Panc1 (cell line): ENCODE data around the gene KDM4B. TPM values are rescaled to one million over a fixed set of nuclear protein-coding genes. Genes with fewer than 3 reads are reported as not detected.

Source experiments
- ATAC-seq: fragments of 200-7000 bp; cut with Tn5 transposase; 2 replicates; pipeline ENCODE4 v1.9.1; 2020; ENCODE audit warnings: mild to moderate bottlenecking, moderate library complexity
- BruUV-seq: library from RNA; stranded (reverse); fragments of 400-500 nt; replicated peaks from 2 replicates; lab custom pipeline; 2021; lab: Mats Ljungman, UMichigan
- CTCF ChIA-PET: fragments of 300-600 bp; sonication (Branson Sonifier 250); formaldehyde crosslinking; loops from one replicate; lab custom pipeline; 2022; ENCODE audit warnings: antibody characterized with exemption; lab: Charles Lee
- POLR2A ChIA-PET: fragments of 300-600 bp; sonication (Branson Sonifier 250); formaldehyde crosslinking; loops from one replicate; lab custom pipeline; 2022; ENCODE audit warnings: antibody characterized with exemption; lab: Charles Lee
- DNase-seq: peaks from one replicate; pipeline ENCODE4 v3.0.0-alpha.2; 2010; ENCODE audit warnings: low read depth, low spot score
- H3K27ac ChIP-seq: 2 replicates; pipeline ENCODE4 v1.5.1; 2011; ENCODE audit warnings: mild to moderate bottlenecking, low read length, inconsistent platforms
- H3K27me3 ChIP-seq: fragments of 200-500 bp; sonication (Bioruptor generic); 2 replicates; pipeline ENCODE4 v1.6.0; 2014; ENCODE audit warnings: low read length, inconsistent platforms; ENCODE audit not compliant: control insufficient read depth, insufficient read depth
- H3K36me3 ChIP-seq: fragments of 200-500 bp; sonication (Bioruptor generic); 2 replicates; pipeline ENCODE4 v1.5.1; 2014; ENCODE audit warnings: inconsistent platforms, mild to moderate bottlenecking, low read length, moderate library complexity; ENCODE audit not compliant: control insufficient read depth, insufficient read depth
- H3K4me1 ChIP-seq: 2 replicates; pipeline ENCODE4 v1.5.1; 2011; ENCODE audit warnings: inconsistent platforms, mild to moderate bottlenecking, low read length, moderate library complexity; ENCODE audit not compliant: control insufficient read depth, insufficient read depth
- H3K4me3 ChIP-seq, 2 experiments: 2 replicates each; pipeline ENCODE4 v1.5.1; 2011 to 2012; ENCODE audit warnings: low read depth in 2 of 2, low read length in 2 of 2, mild to moderate bottlenecking in 2 of 2, inconsistent platforms in 1 of 2, moderate library complexity in 1 of 2
- H3K9me3 ChIP-seq: fragments of 200-500 bp; sonication (Bioruptor generic); 2 replicates; pipeline ENCODE4 v1.5.1; 2014; ENCODE audit warnings: low read depth, mild to moderate bottlenecking, inconsistent platforms, low read length, moderate library complexity; ENCODE audit not compliant: control insufficient read depth, insufficient read depth
- CTCF ChIP-seq: fragments of 450-650 bp; IDR thresholded peaks from 2 replicates; pipeline ENCODE4 v1.5.1; 2017; ENCODE audit warnings: mild to moderate bottlenecking
- POLR2AphosphoS5 ChIP-seq: IDR thresholded peaks from 2 replicates; pipeline ENCODE4 v1.6.1; 2012; ENCODE audit warnings: mild to moderate bottlenecking, low read depth, low read length, moderate library complexity
- SIN3A ChIP-seq: IDR thresholded peaks from 2 replicates; pipeline ENCODE4 v1.6.1; 2012; ENCODE audit warnings: low read depth, mild to moderate bottlenecking, low read length, moderate library complexity, borderline replicate concordance; ENCODE audit not compliant: insufficient read depth
- TCF7L2 ChIP-seq: IDR thresholded peaks from 2 replicates; pipeline ENCODE4 v1.6.1; 2011; ENCODE audit warnings: mild to moderate bottlenecking, low read depth, low read length, inconsistent platforms
- in situ Hi-C: cut with HindIII; loops from 2 replicates; pipeline ENCODE4 v1.10.0; 2016; ENCODE audit warnings: low sequenced_read_pairs, low pct_unique_long_range_greater_than_20kb
- intact Hi-C: fragments of 100-400 bp; cut with micrococcal nuclease; formaldehyde crosslinking; loops from one replicate; pipeline ENCODE4 v1.10.0; 2022; ENCODE audit not compliant: unreplicated experiment
- total RNA-seq: library from RNA; stranded (reverse); gene quantifications from one replicate; pipeline ENCODE4 v1.2.1, GENCODE V29; 2021; ENCODE audit not compliant: unreplicated experiment
- TF ChIP-seq, protein P1 (sequence below), 2 experiments: IDR thresholded peaks; 2 replicates each; pipeline ENCODE4 v1.6.1; 2011 to 2012; ENCODE audit warnings: low read depth in 2 of 2, control low read depth in 1 of 2, low read length in 1 of 2, mild to moderate bottlenecking in 1 of 2, moderate library complexity in 1 of 2; ENCODE audit not compliant: insufficient read depth in 1 of 2

KDM4B gene
- total RNA-seq, 1 experiment from 2014 or later: 18.4 TPM

DNA sequence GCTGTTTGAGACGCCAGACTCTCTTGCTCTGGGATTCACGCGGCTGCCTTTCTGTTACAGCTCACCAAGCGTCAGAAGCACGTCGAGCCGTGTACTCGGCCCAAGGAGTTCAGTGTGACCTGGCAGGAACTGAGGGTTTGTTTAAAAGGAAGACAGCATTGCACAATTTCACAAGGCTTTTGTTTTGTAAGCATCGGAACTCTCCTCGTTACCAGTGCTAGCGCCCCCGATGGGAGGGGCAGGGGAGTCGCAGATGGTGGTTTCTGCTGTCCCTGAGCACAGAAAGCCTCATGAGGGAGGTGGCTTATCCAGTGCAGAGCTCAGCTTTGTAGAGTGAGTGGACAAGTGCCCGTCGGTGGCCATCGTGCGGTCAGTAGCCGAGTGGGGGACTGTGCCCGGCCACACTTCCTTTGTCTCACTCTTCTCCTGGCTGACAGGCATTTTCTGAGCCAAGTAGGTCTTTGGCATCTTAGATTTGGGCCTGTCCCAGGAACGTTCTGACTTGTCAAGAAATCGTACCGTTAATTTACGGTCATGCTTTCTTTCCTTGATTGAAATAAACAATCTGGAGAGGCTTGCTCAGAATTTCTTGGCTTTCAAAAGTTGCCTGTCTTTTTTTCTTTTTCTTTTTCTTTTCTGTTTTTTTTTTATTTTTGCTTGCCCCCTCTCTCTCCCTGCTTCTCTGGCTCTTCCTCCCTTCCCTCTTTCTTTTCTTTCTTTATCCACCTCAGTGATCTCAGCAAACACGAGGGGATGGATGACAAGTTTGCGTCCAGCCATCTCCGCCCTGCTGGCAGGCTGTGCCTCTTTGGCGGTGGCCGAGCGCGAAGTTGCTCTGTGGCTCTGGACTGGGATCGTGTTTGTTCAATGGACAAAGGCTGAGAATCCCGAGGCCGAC, 7.7 kb downstream of the KDM4B start:
- no TSS peak for BruUV-seq
- in situ Hi-C loops: no loop called here
- Histone ChIP-seq H3K27me3 (no peaks in the 10 kb centered on the region), H3K4me1 (peaks cover 29% of the 10 kb centered on the region), H3K4me3 (no peak overlapping the region), H3K9me3 (no peaks in the 10 kb centered on the region), H3K27ac (no peak overlapping the region), H3K36me3 (no peaks in the 10 kb centered on the region)
- no peak for DNase-seq
- ChIA-PET POLR2A (no interaction called here), CTCF (no interaction called here)
- intact Hi-C loops: loop anchor here (10.0 kb wide), 1 partner anchor 58 kb away; no protein-coding TSS in a partner anchor
- TF ChIP-seq SIN3A: no peak
- no peak for TF ChIP-seq POLR2AphosphoS5
- no peak for TF ChIP-seq TCF7L2
- no peak for TF ChIP-seq CTCF
- TF ChIP-seq, protein P1, sequence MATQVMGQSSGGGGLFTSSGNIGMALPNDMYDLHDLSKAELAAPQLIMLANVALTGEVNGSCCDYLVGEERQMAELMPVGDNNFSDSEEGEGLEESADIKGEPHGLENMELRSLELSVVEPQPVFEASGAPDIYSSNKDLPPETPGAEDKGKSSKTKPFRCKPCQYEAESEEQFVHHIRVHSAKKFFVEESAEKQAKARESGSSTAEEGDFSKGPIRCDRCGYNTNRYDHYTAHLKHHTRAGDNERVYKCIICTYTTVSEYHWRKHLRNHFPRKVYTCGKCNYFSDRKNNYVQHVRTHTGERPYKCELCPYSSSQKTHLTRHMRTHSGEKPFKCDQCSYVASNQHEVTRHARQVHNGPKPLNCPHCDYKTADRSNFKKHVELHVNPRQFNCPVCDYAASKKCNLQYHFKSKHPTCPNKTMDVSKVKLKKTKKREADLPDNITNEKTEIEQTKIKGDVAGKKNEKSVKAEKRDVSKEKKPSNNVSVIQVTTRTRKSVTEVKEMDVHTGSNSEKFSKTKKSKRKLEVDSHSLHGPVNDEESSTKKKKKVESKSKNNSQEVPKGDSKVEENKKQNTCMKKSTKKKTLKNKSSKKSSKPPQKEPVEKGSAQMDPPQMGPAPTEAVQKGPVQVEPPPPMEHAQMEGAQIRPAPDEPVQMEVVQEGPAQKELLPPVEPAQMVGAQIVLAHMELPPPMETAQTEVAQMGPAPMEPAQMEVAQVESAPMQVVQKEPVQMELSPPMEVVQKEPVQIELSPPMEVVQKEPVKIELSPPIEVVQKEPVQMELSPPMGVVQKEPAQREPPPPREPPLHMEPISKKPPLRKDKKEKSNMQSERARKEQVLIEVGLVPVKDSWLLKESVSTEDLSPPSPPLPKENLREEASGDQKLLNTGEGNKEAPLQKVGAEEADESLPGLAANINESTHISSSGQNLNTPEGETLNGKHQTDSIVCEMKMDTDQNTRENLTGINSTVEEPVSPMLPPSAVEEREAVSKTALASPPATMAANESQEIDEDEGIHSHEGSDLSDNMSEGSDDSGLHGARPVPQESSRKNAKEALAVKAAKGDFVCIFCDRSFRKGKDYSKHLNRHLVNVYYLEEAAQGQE (IDR thresholded peaks at IDR 0.05; ENCODE audit: insufficient read depth in 1 of 2, low read depth in 2 of 2, low read length in 1 of 2): no peak
- ATAC-seq: no peak

DNA sequence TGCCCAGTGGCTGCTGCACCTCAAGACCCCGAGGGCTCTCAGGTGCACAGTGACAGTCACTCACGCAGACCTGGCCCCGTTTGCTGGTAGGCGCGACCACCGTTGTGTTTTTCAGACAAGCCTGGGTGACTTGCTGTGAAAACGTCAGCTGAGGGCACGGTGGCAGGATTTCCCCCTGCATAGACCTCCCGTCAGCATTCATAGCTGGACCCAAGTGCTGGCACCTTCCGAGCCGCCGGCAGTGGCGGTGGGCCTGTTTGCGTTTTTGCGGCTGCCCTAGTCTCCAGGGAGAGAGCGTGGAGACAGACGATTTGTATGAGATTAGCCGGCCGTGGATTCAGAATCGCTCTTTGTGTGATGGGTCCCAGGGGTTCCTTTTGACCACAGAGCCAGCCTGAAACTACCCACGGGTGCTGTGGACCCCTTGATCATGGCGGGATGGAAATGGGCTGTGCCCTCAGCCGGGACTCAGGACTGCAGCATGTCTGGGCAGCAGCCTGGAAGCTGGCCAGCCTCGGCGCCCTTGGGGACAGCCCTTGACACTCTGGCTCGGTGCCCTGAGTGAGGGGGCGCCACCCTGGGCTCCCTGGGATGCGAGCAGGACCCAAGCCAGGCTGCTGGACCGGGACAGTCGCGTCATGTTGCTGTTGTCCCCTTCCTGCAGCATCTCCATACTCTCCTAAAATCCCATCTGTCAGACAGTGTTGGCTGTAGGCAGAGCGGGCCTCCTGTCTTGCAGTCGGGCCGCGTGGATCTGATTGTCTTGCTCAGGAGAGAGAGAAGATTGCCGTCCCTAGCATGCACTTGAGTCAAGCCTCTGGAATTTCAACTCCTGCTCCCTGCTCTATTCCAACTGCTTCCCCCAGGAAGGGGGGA, 8.6 kb downstream of the KDM4B start:
- intact Hi-C loops: loop anchor here (10.0 kb wide), 1 partner anchor 57 kb away; no protein-coding TSS in a partner anchor
- no peaks in the 10 kb centered on the region for H3K9me3 ChIP-seq
- no peaks in the 10 kb centered on the region for H3K27me3 ChIP-seq
- TF ChIP-seq, protein P1 (IDR thresholded peaks at IDR 0.05; ENCODE audit: insufficient read depth in 1 of 2, low read depth in 2 of 2, low read length in 1 of 2): no peak
- no peak for TF ChIP-seq POLR2AphosphoS5
- no peaks in the 10 kb centered on the region for H3K36me3 ChIP-seq
- CTCF ChIA-PET: no interaction called here
- peak; percentile 65; the same call in 1 of the 2 replicates for ATAC-seq
- DNase-seq: no peak
- BruUV-seq: no TSS peak
- H3K4me1 ChIP-seq: peaks cover 21% of the 10 kb centered on the region
- no peak overlapping the region for H3K4me3 ChIP-seq
- no peak overlapping the region for H3K27ac ChIP-seq
- POLR2A ChIA-PET: interaction anchor here (0.7 kb wide), 1 partner anchor 350 kb away, joined by 17 read pairs; no protein-coding TSS in a partner anchor
- in situ Hi-C loops: no loop called here
